Large intestine (tissue), 3 donors: ENCODE results near the gene PPP2R5E. TPM values are rescaled to one million over a fixed set of nuclear protein-coding genes. Genes with fewer than 3 reads are reported as not detected.
"Not testable (repeated sequence)": the region's sequence is repeated elsewhere in the genome, so short reads cannot be mapped to it uniquely, and the experiment has no call there.

Source experiments
- DNase-seq, 2 donors: peaks; one replicate each; pipeline versions ENCODE4 v3.0.0 to v3.0.0-alpha.2; 2013
- H3K27ac ChIP-seq: one replicate; pipeline ENCODE4 v1.5.1; 2013; ENCODE audit warnings: low read length
- H3K27me3 ChIP-seq: 2 replicates; pipeline ENCODE4 v1.6.1; 2013; ENCODE audit warnings: low read length; ENCODE audit not compliant: control insufficient read depth, insufficient read depth
- H3K36me3 ChIP-seq: 2 replicates; pipeline ENCODE4 v1.6.1; 2013; ENCODE audit warnings: low read length; ENCODE audit not compliant: control insufficient read depth, insufficient read depth
- H3K4me1 ChIP-seq: one replicate; pipeline ENCODE4 v1.6.1; 2013; ENCODE audit warnings: low read length; ENCODE audit not compliant: control insufficient read depth, insufficient read depth
- H3K4me3 ChIP-seq: one replicate; pipeline ENCODE4 v1.5.1; 2013; ENCODE audit warnings: low read length
- H3K9me3 ChIP-seq: one replicate; pipeline ENCODE4 v1.6.1; 2013; ENCODE audit warnings: mild to moderate bottlenecking, low read depth, low read length, moderate library complexity; ENCODE audit not compliant: control insufficient read depth
- WGBS: methylation state at CpG from one replicate; pipeline ENCODE4 v1.1.5; 2013; ENCODE audit warnings: low lambda C conversion rate; ENCODE audit not compliant: insufficient coverage; 5-methylcytosine and 5-hydroxymethylcytosine counted together
- polyA plus RNA-seq: library from polyadenylated mRNA; unstranded; fragments of 120-200 nt; gene quantifications from one replicate; pipeline ENCODE4 v1.2.1, GENCODE V29; 2013

PPP2R5E gene
- polyA plus RNA-seq, 1 donor = 22.4 TPM

DNA sequence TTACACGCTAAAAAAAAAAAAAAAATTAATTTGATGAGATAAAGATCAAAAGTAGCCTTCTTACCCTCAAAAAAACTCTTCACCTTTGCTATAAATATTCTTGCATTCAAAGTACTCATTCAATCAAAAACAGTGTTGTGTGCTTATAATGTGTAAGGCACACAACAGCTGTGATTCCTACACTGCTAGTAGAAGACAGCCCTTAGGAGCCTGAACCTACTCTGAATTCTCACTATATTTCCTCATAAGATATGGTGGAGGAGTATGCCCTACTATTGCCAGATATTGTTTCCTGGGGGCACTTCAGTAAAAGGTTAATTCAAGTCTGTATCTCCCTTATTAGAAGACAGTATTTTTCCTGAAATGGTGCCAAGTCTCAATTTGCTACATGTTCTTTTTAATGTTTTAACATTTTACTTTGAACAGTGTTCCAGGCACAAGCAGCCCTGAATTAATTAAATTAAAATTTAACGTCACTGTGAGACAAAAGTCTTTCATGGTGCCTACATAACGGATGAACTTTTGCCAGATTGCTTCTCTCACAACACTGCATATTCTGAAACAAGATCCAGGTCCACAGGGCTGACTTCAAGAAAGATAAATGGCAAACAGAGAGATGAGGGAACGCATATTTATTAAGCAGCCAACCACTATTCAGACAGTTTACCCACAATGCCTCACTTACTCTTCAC, 19.3 kb downstream of the PPP2R5E start:
- Histone ChIP-seq H3K27me3 (no peaks in the 10 kb centered on the region), H3K4me1 (no peaks in the 10 kb centered on the region), H3K4me3 (no peak overlapping the region), H3K9me3 (peaks cover 5% of the 10 kb centered on the region), H3K36me3 (peaks cover 9% of the 10 kb centered on the region), H3K27ac (no peak overlapping the region)
- DNase-seq = no peak
- WGBS = 100% methylated on average over 1 of the region's 4 CpGs

GRCh38 chr14:63522511-63522910, 20.7 kb downstream of the PPP2R5E start:
- H3K4me3 ChIP-seq, H3K27ac ChIP-seq, H3K36me3 ChIP-seq, H3K27me3 ChIP-seq, DNase-seq, H3K4me1 ChIP-seq, H3K9me3 ChIP-seq: not testable (repeated sequence)
- WGBS = no CpG with 5 or more reads among the region's 41 CpGs

DNA sequence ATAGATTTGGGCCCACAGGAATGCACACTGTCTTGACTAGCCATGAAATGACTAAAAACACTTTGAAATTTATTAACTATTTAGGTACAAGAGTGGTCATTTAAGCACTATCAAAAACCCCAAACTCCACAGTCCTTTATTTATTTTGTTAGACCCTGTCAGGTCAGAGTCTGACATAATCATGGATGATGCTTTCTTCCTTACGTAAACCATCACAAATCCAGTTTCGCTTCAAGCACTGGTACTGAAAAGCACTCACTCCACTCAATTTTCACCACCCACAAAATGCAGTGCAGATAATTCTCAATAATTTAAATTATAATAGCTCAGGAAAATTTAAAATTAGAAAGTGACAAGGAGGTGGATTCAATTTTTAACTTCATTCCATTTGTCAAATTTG, 25.8 kb downstream of the PPP2R5E start:
- DNase-seq = no peak
- 70% methylated on average over 2 of the region's 2 CpGs for WGBS
- Histone ChIP-seq H3K9me3 (peaks cover 2% of the 10 kb centered on the region), H3K36me3 (peaks cover 4% of the 10 kb centered on the region), H3K4me3 (no peak overlapping the region), H3K4me1 (no peaks in the 10 kb centered on the region), H3K27me3 (no peaks in the 10 kb centered on the region), H3K27ac (no peak overlapping the region)

- Histone ChIP-seq H3K27me3 (no peaks in the 10 kb centered on the region), H3K27ac (no peak overlapping the region), H3K4me3 (no peak overlapping the region), H3K36me3 (peaks cover 4% of the 10 kb centered on the region), H3K9me3 (no peaks in the 10 kb centered on the region), H3K4me1 (no peaks in the 10 kb centered on the region)
- DNase-seq = no peak
- WGBS = no CpG with 5 or more reads among the region's 4 CpGs
Observed at GRCh38 chr14:63515240-63515639, 27.9 kb downstream of the PPP2R5E start.

DNA sequence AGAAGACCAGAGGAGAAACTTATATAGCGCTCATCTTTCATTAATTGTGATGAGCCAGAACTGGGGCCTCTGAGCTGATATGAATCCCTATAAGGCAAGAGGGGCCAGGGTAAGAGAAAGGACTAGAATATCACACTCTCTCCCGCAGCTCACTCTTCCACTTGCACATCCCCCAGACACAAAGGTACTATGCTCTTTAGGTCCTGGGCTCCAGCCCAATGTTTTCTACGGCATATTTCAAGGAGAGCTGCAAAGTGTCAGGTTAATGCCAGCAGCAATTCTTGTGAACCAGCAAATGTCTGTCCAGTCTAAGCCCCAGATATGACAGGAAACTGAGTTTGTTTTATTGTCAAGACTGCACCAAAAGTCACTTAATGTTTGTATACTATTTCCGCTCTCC, 29.4 kb downstream of the PPP2R5E start:
- WGBS = 80% methylated on average over 1 of the region's 4 CpGs
- DNase-seq = no peak
- no peaks in the 10 kb centered on the region for H3K27me3 ChIP-seq
- H3K9me3 ChIP-seq = no peaks in the 10 kb centered on the region
- H3K27ac ChIP-seq = no peak overlapping the region
- H3K4me1 ChIP-seq = no peaks in the 10 kb centered on the region
- H3K4me3 ChIP-seq = no peak overlapping the region
- peaks cover 5% of the 10 kb centered on the region for H3K36me3 ChIP-seq

- no peaks in the 10 kb centered on the region for H3K9me3 ChIP-seq
- no peaks in the 10 kb centered on the region for H3K27me3 ChIP-seq
- DNase-seq = no peak
- H3K4me1 ChIP-seq = no peaks in the 10 kb centered on the region
- no peak overlapping the region for H3K27ac ChIP-seq
- H3K4me3 ChIP-seq = no peak overlapping the region
- peaks cover 5% of the 10 kb centered on the region for H3K36me3 ChIP-seq
Observed at GRCh38 chr14:63512861-63513260, 30.3 kb downstream of the PPP2R5E start.

DNA sequence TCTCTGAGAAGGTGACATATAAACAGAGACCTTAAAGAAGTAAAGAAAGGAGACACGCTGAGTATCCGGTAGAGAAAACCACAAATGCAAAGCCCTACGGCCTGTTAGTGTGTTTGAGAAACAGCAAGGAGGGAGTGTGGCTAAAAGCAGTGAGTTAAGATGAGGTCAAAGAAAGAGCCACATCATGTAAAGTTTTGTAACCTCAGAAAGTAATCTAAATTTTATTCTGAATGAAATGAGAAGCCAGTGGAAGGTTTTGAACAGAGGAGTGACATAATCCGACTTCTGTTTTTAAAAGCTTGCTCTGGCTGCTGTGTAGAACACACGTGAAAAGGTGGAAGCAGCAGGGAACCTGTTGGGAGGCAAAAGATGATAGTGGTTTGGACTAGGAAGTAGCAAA, 32.6 kb downstream of the PPP2R5E start:
- 91% methylated on average over 5 of the region's 5 CpGs for WGBS
- no peak for DNase-seq

GRCh38 chr14:63508033-63508432, 35.1 kb downstream of the PPP2R5E start:
- 67% methylated on average over 3 of the region's 5 CpGs for whole genome bisulfite sequencing
- no peak for DNase-seq
- H3K36me3 ChIP-seq = peaks cover 5% of the 10 kb centered on the region
- H3K4me1 ChIP-seq = no peaks in the 10 kb centered on the region
- H3K27me3 ChIP-seq = no peaks in the 10 kb centered on the region
- no peak overlapping the region for H3K4me3 ChIP-seq
- H3K9me3 ChIP-seq = no peaks in the 10 kb centered on the region
- H3K27ac ChIP-seq = no peak overlapping the region

More for the DNA sequence above, 32.6 kb downstream of the PPP2R5E start:
- Histone ChIP-seq H3K9me3 (no peaks in the 10 kb centered on the region), H3K4me1 (no peaks in the 10 kb centered on the region), H3K36me3 (peaks cover 5% of the 10 kb centered on the region), H3K27me3 (no peaks in the 10 kb centered on the region), H3K4me3 (no peak overlapping the region), H3K27ac (no peak overlapping the region)

DNA sequence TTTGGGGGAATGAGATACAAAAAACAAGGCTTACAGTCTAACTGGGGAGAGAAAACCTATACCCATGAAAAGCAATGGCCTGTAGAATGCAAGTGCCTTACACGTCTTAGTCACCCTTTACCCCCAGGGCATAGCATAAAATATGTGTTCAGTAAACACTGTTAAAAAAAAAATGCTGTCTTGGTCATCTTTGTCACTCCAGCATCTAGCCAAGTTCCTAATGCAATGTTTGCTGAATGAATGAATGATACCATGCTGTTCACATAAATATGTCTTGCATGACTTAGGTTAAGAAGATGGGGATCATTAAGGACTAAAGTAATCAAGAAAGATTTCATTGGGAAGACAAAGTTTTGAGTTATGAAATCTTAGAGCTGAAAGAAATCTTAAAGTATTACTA, 38.5 kb downstream of the PPP2R5E start:
- H3K27me3 ChIP-seq = no peaks in the 10 kb centered on the region
- H3K4me3 ChIP-seq = no peak overlapping the region
- WGBS = 100% methylated on average over 1 of the region's 1 CpG
- no peaks in the 10 kb centered on the region for H3K9me3 ChIP-seq
- no peak for DNase-seq
- peaks cover 9% of the 10 kb centered on the region for H3K36me3 ChIP-seq
- no peak overlapping the region for H3K27ac ChIP-seq
- H3K4me1 ChIP-seq = no peaks in the 10 kb centered on the region

- Histone ChIP-seq H3K9me3 (no peaks in the 10 kb centered on the region), H3K27me3 (no peaks in the 10 kb centered on the region), H3K4me3 (no peak overlapping the region), H3K36me3 (peaks cover 9% of the 10 kb centered on the region), H3K27ac (no peak overlapping the region), H3K4me1 (no peaks in the 10 kb centered on the region)
- 87% methylated on average over 2 of the region's 3 CpGs for WGBS
- no peak for DNase-seq
Observed at GRCh38 chr14:63501429-63501828, 41.7 kb downstream of the PPP2R5E start.

DNA sequence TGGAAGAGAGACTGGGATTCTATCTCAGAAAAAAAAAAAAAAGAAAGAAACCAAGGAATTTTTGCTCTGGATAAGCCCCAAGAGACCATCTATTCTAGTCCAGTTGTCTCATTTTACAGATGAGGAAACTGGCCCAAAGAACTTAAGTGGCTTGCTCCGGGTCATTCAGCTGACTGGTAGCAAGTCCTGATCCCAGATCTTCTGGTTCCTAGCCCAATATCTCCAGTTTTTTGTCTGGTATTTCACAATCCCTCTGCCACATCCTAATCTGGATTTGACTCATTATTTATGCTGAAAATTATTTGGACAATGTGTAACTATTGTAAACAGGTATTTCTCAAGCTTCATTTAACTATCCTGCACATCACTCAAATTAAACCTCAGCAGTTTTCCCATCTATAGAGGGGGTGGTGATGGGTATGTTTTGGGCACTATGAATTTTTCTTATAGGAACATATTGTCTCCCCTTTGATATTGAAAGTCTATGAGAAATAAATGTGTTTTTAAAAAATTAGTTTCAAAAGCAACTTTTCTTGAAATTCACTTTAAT, 43.4 kb downstream of the PPP2R5E start:
- no peak overlapping the region for H3K27ac ChIP-seq
- H3K36me3 ChIP-seq = peaks cover 9% of the 10 kb centered on the region
- DNase-seq = no peak
- no peaks in the 10 kb centered on the region for H3K27me3 ChIP-seq
- no CpG with 5 or more reads among the region's 1 CpG for WGBS
- H3K4me1 ChIP-seq = no peaks in the 10 kb centered on the region
- H3K9me3 ChIP-seq = no peaks in the 10 kb centered on the region
- no peak overlapping the region for H3K4me3 ChIP-seq
